ENCODE results near the gene SOX15. TPM values are rescaled to one million over a fixed set of nuclear protein-coding genes. Genes with fewer than 3 reads are reported as not detected.
A peak's percentile ranks its signal among the peaks of the same experiment; 100 is the strongest.

SOX15 gene
- total and polyA plus RNA-seq, 2 experiments from 2014 or later = 0.13 to 0.89 TPM

DNA sequence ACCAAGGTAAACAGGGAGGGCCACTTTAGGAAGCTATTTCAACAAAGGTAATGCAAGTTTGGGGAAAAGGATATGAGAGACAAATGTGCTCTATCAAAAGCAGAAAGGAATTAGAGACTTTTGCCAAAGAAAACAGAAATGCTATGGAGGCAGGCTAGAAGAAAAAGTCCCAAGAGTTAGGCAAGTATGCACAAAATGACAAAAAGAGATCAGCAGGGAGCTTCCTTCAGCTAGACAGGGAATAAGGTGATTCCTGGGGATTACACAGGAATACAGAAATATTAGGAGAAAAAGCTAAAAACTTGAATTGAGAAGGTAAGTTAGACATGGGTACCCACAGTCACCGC, 22.4 kb upstream of the SOX15 start:
- H3K79me2 ChIP-seq = peaks cover 69% of the 10 kb centered on the region
- 94% methylated on average over 1 of the region's 1 CpG for WGBS (ENCODE audit: low lambda C conversion rate, missing lambda C conversion rate)
- no peak overlapping the region for H2AFZ ChIP-seq
- no peaks in the 10 kb centered on the region for H3K9me3 ChIP-seq (ENCODE audit: low read depth)
- DNase-seq (ENCODE audit: low spot score) = no peak
- H3K4me2 ChIP-seq = peak overlapping the region; percentile 92
- TF ChIP-seq EZH2 (IDR thresholded peaks at IDR 0.05; ENCODE audit: borderline replicate concordance) (no peak), EZH2phosphoT487 (IDR thresholded peaks at IDR 0.05; ENCODE audit: low read depth, severe bottlenecking, unreplicated experiment) (no peak), CTCF (IDR thresholded peaks at IDR 0.05; ENCODE audit: poor library complexity) (no peak)
- H3K4me3 ChIP-seq = no peak overlapping the region
- no peak overlapping the region for H3K27ac ChIP-seq
- no peaks in the 10 kb centered on the region for H3K36me3 ChIP-seq (replicated peaks; ENCODE audit: insufficient read depth, low read depth)
- no peaks in the 10 kb centered on the region for H3K27me3 ChIP-seq
- peaks cover 10% of the 10 kb centered on the region for H3K4me1 ChIP-seq (ENCODE audit: insufficient read depth)
- H3K9me2 ChIP-seq (replicated peaks; ENCODE audit: insufficient read depth) = no peaks in the 10 kb centered on the region
- H4K20me1 ChIP-seq (ENCODE audit: insufficient read depth, poor library complexity, severe bottlenecking) = peaks cover 47% of the 10 kb centered on the region

- TF ChIP-seq EZH2phosphoT487 (IDR thresholded peaks at IDR 0.05; ENCODE audit: low read depth, severe bottlenecking, unreplicated experiment) (no peak), CTCF (IDR thresholded peaks at IDR 0.05; ENCODE audit: poor library complexity) (no peak), EZH2 (IDR thresholded peaks at IDR 0.05; ENCODE audit: borderline replicate concordance) (no peak)
- Histone ChIP-seq H3K4me3 (no peak overlapping the region), H3K4me2 (peak overlapping the region; percentile 92), H3K4me1 (ENCODE audit: insufficient read depth) (peaks cover 10% of the 10 kb centered on the region), H3K27me3 (no peaks in the 10 kb centered on the region), H3K9me3 (ENCODE audit: low read depth) (no peaks in the 10 kb centered on the region), H3K27ac (no peak overlapping the region), H3K36me3 (replicated peaks; ENCODE audit: insufficient read depth, low read depth) (no peaks in the 10 kb centered on the region), H3K9me2 (replicated peaks; ENCODE audit: insufficient read depth) (no peaks in the 10 kb centered on the region), H2AFZ (no peak overlapping the region), H4K20me1 (ENCODE audit: insufficient read depth, poor library complexity, severe bottlenecking) (peaks cover 48% of the 10 kb centered on the region), H3K79me2 (peaks cover 74% of the 10 kb centered on the region)
- 63% methylated on average over 3 of the region's 3 CpGs for WGBS (ENCODE audit: low lambda C conversion rate, missing lambda C conversion rate)
- no peak for DNase-seq (ENCODE audit: low spot score)
Measured at GRCh38 chr17:7611635-7612293, 21.9 kb upstream of the SOX15 start.

DNA sequence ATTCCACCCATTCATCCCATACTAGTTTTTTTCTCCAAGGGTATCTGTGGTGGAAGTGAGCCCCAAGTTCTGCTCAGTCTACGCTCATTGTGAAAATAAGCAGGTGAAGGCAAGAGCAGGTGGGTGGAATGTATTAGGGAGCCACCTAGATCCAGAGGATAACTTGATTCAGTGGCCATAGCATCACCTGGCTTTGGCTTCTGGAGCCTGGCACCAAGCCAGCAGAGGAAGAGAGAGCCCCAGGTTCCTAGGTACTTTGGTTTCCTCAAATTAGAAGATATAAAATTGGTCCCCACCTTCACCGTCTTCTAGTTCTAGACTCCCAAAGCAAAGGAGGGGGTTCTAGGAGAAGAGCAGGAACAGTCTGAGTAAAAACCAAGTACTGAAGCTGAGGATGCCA, 20.7 kb upstream of the SOX15 start:
- Histone ChIP-seq H3K9me3 (ENCODE audit: low read depth) (no peaks in the 10 kb centered on the region), H3K27ac (no peak overlapping the region), H2AFZ (no peak overlapping the region), H4K20me1 (ENCODE audit: insufficient read depth, poor library complexity, severe bottlenecking) (peaks cover 48% of the 10 kb centered on the region), H3K4me3 (no peak overlapping the region), H3K36me3 (replicated peaks; ENCODE audit: insufficient read depth, low read depth) (no peaks in the 10 kb centered on the region), H3K79me2 (peaks cover 77% of the 10 kb centered on the region), H3K4me1 (ENCODE audit: insufficient read depth) (peaks cover 10% of the 10 kb centered on the region), H3K9me2 (replicated peaks; ENCODE audit: insufficient read depth) (no peaks in the 10 kb centered on the region), H3K4me2 (no peak overlapping the region), H3K27me3 (no peaks in the 10 kb centered on the region)
- DNase-seq (ENCODE audit: low spot score) = no peak
- WGBS (ENCODE audit: low lambda C conversion rate, missing lambda C conversion rate) = 100% methylated on average over 2 of the region's 2 CpGs
- TF ChIP-seq EZH2phosphoT487 (IDR thresholded peaks at IDR 0.05; ENCODE audit: low read depth, severe bottlenecking, unreplicated experiment) (no peak), CTCF (IDR thresholded peaks at IDR 0.05; ENCODE audit: poor library complexity) (no peak), EZH2 (IDR thresholded peaks at IDR 0.05; ENCODE audit: borderline replicate concordance) (no peak)

Measured in hepatocyte (in vitro differentiated cells).